Right lobe of liver (tissue), 6 donors: ENCODE data around the gene HNMT. TPM values are rescaled to one million over a fixed set of nuclear protein-coding genes. Genes with fewer than 3 reads are reported as not detected.

Experiments
- ATAC-seq, 4 donors: fragments of 200-7000 bp; cut with Tn5 transposase; one replicate each; pipeline ENCODE4 v1.9.1; 2020; ENCODE audit warnings: mild to moderate bottlenecking in 4 of 4, moderate library complexity in 4 of 4
- DNase-seq, 3 donors: peaks; one replicate each; pipeline ENCODE4 v3.0.0-alpha.2; 2020
- H3K27ac ChIP-seq, 3 donors: fragments of 200-600 bp; one replicate each; pipeline ENCODE4 v1.8.0; 2022
- H3K27me3 ChIP-seq, 2 donors: fragments of 200-600 bp; one replicate each; pipeline ENCODE4 v1.8.0; 2022
- H3K36me3 ChIP-seq, 4 donors: fragments of 200-600 bp; sonication (generic) in 1 of 4; one replicate each; pipeline versions ENCODE4 v1.5.1 to v1.8.0; 2017 to 2022; ENCODE audit warnings: control low read depth in 1 of 4
- H3K4me1 ChIP-seq, 4 donors: fragments of 200-600 bp; sonication (generic) in 1 of 4; one replicate each; pipeline versions ENCODE4 v1.5.1 to v1.8.0; 2017 to 2022; ENCODE audit warnings: control low read depth in 1 of 4
- H3K4me3 ChIP-seq, 3 donors: fragments of 200-600 bp; one replicate each; pipeline ENCODE4 v1.8.0; 2022
- H3K9me3 ChIP-seq, 4 donors: fragments of 200-600 bp; sonication (generic) in 1 of 4; one replicate each; pipeline versions ENCODE4 v1.5.1 to v1.8.0; 2017 to 2022; ENCODE audit warnings: control low read depth in 1 of 4
- POLR2A ChIP-seq: fragments of 450-650 bp; IDR thresholded peaks from one replicate; pipeline ENCODE4 v1.6.1; 2017; ENCODE audit warnings: antibody characterized with exemption, mild to moderate bottlenecking
- WGBS: methylation state at CpG from one replicate; pipeline ENCODE4 v1.1.6; 2018; ENCODE audit warnings: low coverage, low lambda C conversion rate; ENCODE audit not compliant: insufficient coverage; ENCODE audit errors: missing lambda C conversion rate; 5-methylcytosine and 5-hydroxymethylcytosine counted together
- intact Hi-C, 2 donors: fragments of 100-400 bp; cut with DNase I; formaldehyde crosslinking; loops; one replicate each; pipeline versions ENCODE4 v1.11.2 to v1.14.1; 2022
- total RNA-seq, 6 experiments: library from RNA; depleted of rRNA in 2 of 6; stranded (reverse); fragments of >200 nt in 2 of 6; fragmentation: NEBNext Ultra II Directional in 3 of 6; extraction: Animal tissue kit (Norgen Biotek cat#: 25700) in 3 of 6; gene quantifications; one replicate each; pipeline versions ENCODE4 v1.1.0 to v1.2.4, GENCODE V29; 2016 to 2023
- TF ChIP-seq, protein P1 (sequence below), 4 donors: fragments of 200-600 bp in 3 of 4; fragments of 450-650 bp in 1 of 4; IDR thresholded peaks; one replicate each; pipeline versions ENCODE4 v1.5.1 to v1.8.0; 2016 to 2022; ENCODE audit warnings: antibody characterized with exemption in 4 of 4, mild to moderate bottlenecking in 2 of 4
- donor health status: DM: no; HTN: yes; CAD: no.
- donor health status: DM: no; HTN: no; CAD: no.
- donor health status: DM: no; HTN: no; CAD: no.
- donor health status: DM: no; HTN: yes; CAD: no.
- donor health status: DM: no; HTN: yes; CAD: no.

HNMT gene
- total RNA-seq, 6 experiments from 2014 or later = 47.2 to 101 (median 59.8) TPM

DNA sequence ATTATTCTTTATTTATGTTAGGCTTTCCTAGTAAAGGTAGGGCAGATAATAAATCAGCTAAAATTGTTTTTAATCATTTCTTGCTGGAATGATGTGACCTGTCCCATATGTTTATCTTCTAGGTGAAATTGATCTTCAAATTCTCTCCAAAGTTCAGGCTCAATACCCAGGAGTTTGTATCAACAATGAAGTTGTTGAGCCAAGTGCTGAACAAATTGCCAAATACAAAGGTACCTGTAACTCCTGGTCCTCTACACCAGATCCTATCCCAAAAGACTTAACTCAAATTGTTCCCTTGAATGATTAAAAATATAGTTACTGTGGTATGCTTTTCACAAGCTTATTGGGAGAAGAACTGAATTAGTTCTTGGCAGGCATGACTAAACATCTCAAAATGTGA, 36.5 kb downstream of the HNMT start:
- Histone ChIP-seq H3K27me3 (no peaks in the 10 kb centered on the region), H3K4me1 (no peaks in the 10 kb centered on the region), H3K36me3 (peaks cover 0 to 41% (median 20%) of the 10 kb centered on the region in 4 donors), H3K9me3 (no peaks in the 10 kb centered on the region), H3K27ac (no peak overlapping the region), H3K4me3 (no peak overlapping the region)
- TF ChIP-seq, protein P1, sequence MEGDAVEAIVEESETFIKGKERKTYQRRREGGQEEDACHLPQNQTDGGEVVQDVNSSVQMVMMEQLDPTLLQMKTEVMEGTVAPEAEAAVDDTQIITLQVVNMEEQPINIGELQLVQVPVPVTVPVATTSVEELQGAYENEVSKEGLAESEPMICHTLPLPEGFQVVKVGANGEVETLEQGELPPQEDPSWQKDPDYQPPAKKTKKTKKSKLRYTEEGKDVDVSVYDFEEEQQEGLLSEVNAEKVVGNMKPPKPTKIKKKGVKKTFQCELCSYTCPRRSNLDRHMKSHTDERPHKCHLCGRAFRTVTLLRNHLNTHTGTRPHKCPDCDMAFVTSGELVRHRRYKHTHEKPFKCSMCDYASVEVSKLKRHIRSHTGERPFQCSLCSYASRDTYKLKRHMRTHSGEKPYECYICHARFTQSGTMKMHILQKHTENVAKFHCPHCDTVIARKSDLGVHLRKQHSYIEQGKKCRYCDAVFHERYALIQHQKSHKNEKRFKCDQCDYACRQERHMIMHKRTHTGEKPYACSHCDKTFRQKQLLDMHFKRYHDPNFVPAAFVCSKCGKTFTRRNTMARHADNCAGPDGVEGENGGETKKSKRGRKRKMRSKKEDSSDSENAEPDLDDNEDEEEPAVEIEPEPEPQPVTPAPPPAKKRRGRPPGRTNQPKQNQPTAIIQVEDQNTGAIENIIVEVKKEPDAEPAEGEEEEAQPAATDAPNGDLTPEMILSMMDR (IDR thresholded peaks at IDR 0.05) = no peak
- no peak for TF ChIP-seq POLR2A
- intact Hi-C loops = no loop called here
- peak; percentile 36 to 77 (median 46) for ATAC-seq
- no peak for DNase-seq

DNA sequence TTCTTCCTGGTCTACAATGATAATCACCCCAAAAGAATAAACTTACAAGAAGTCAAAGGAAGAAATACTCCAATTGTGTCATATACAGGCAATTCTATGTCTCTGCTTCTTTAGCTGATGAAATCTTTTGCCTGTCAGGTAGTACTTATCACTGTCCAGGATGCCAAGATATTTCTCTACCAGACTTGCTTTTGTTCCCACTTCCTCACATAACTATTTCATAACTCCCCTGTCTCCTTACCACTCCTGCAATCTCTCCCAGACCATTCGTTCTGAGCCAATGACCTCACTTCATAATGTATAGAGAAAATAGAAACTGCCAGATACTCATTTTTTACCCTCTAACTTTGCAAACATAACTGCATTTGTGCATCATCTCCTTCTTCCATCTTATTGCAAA, 39.1 kb downstream of the HNMT start:
- no peak for ATAC-seq
- Histone ChIP-seq H3K4me3 (no peak overlapping the region), H3K9me3 (no peaks in the 10 kb centered on the region), H3K4me1 (no peaks in the 10 kb centered on the region), H3K27ac (no peak overlapping the region), H3K27me3 (no peaks in the 10 kb centered on the region), H3K36me3 (peaks cover 0 to 62% (median 29%) of the 10 kb centered on the region in 4 donors)
- TF ChIP-seq POLR2A = no peak
- TF ChIP-seq, protein P1 (IDR thresholded peaks at IDR 0.05) = no peak
- 50% methylated on average over 1 of the region's 1 CpG for WGBS
- DNase-seq = no peak
- intact Hi-C loops = no loop called here

DNA sequence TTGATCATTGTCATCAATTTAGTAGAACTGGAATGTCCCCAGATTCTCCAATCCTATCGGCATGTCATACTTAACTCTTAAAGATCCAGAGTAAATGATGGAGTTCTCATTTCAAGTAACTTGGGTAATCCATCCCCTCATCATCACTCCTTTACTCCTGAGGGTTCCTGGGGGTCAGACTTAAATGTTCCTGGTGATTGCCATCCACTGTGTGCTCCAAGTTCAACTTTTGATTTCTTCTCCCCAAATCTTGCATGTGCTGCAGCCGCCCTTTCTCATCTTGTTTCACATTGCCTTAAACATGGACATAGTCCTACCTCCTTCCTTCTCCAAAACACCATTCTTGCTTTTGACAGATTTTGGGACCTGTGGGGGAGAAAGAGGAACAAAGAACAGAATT, 43.2 kb downstream of the HNMT start:
- no peak overlapping the region for H3K27ac ChIP-seq
- TF ChIP-seq POLR2A = no peak
- TF ChIP-seq, protein P1 (IDR thresholded peaks at IDR 0.05) = no peak
- 60% methylated on average over 2 of the region's 2 CpGs for WGBS
- no peaks in the 10 kb centered on the region for H3K4me1 ChIP-seq
- H3K27me3 ChIP-seq = no peaks in the 10 kb centered on the region
- H3K9me3 ChIP-seq = no peaks in the 10 kb centered on the region
- peaks cover 0 to 54% (median 25%) of the 10 kb centered on the region in 4 donors for H3K36me3 ChIP-seq
- intact Hi-C loops = no loop called here
- H3K4me3 ChIP-seq = no peak overlapping the region
- DNase-seq = no peak
- ATAC-seq = no peak

DNA sequence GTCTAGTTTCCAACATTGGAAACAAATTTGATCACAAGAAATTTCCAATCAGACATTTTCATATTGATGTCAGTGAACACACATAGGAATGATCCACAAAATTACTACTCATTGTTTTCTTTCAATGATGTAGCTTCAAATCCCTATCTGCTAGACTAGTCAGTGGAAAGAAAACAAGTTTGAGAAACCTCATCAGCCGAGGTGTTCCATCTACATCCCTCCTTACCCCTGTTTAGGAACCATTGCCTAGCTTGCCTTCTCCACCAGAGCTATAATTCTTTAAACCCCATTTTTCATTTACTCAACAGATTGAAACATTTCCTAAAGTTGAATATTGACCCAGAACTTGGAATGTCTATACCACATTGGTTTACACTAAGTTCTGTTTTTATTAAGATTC, 45.3 kb downstream of the HNMT start:
- ATAC-seq (no peak), DNase-seq (no peak)
- no peak for TF ChIP-seq POLR2A
- TF ChIP-seq, protein P1 (IDR thresholded peaks at IDR 0.05) = no peak
- no peaks in the 10 kb centered on the region for H3K4me1 ChIP-seq
- intact Hi-C loops = no loop called here
- H3K4me3 ChIP-seq = no peak overlapping the region
- peaks cover 0 to 40% (median 21%) of the 10 kb centered on the region in 4 donors for H3K36me3 ChIP-seq
- H3K27me3 ChIP-seq = no peaks in the 10 kb centered on the region
- 92% methylated on average over 1 of the region's 1 CpG for WGBS
- no peak overlapping the region for H3K27ac ChIP-seq
- no peaks in the 10 kb centered on the region for H3K9me3 ChIP-seq

DNA sequence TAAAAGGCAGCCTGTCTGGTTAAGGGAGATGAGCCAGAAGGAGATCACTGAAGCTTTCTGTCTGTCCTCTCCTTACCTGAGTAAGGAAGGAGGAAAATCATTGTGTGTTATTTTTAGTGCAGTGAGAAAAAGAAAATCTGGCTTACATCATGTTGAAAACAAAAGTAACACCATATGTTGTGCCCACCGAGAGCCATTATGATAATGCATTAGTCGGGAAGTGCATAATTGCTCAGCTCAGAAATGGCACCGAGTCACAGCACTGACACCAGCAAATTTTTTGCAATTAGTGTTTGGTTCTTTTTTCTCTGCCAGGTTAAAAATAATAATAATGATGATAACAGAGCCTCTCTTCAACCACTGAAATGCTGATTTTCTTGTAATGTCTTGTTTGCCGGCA, 46.6 kb downstream of the HNMT start:
- no peak for ATAC-seq
- intact Hi-C loops = no loop called here
- H3K27me3 ChIP-seq = no peaks in the 10 kb centered on the region
- H3K4me1 ChIP-seq = no peaks in the 10 kb centered on the region
- no peak overlapping the region for H3K4me3 ChIP-seq
- DNase-seq = no peak
- TF ChIP-seq, protein P1 (IDR thresholded peaks at IDR 0.05) = no peak
- no peak for TF ChIP-seq POLR2A
- H3K9me3 ChIP-seq = no peaks in the 10 kb centered on the region
- H3K27ac ChIP-seq = no peak overlapping the region
- 98% methylated on average over 4 of the region's 4 CpGs for WGBS
- peaks cover 0 to 28% (median 12%) of the 10 kb centered on the region in 4 donors for H3K36me3 ChIP-seq
